Panc1 (cell line): ENCODE results near the gene NOC2L. TPM values are rescaled to one million over a fixed set of nuclear protein-coding genes. Genes with fewer than 3 reads are reported as not detected.
A peak's percentile ranks its signal among the peaks of the same experiment; 100 is the strongest.

Experiments
- ATAC-seq: fragments of 200-7000 bp; cut with Tn5 transposase; 2 replicates; pipeline ENCODE4 v1.9.1; 2020; ENCODE audit warnings: mild to moderate bottlenecking, moderate library complexity
- BruUV-seq: library from RNA; stranded (reverse); fragments of 400-500 nt; replicated peaks from 2 replicates; lab custom pipeline; 2021; lab: Mats Ljungman, UMichigan
- CTCF ChIA-PET: fragments of 300-600 bp; sonication (Branson Sonifier 250); formaldehyde crosslinking; loops from one replicate; lab custom pipeline; 2022; ENCODE audit warnings: antibody characterized with exemption; lab: Charles Lee
- POLR2A ChIA-PET: fragments of 300-600 bp; sonication (Branson Sonifier 250); formaldehyde crosslinking; loops from one replicate; lab custom pipeline; 2022; ENCODE audit warnings: antibody characterized with exemption; lab: Charles Lee
- DNase-seq: peaks from one replicate; pipeline ENCODE4 v3.0.0-alpha.2; 2010; ENCODE audit warnings: low read depth, low spot score
- H3K27ac ChIP-seq: 2 replicates; pipeline ENCODE4 v1.5.1; 2011; ENCODE audit warnings: mild to moderate bottlenecking, low read length, inconsistent platforms
- H3K27me3 ChIP-seq: fragments of 200-500 bp; sonication (Bioruptor generic); 2 replicates; pipeline ENCODE4 v1.6.0; 2014; ENCODE audit warnings: low read length, inconsistent platforms; ENCODE audit not compliant: control insufficient read depth, insufficient read depth
- H3K36me3 ChIP-seq: fragments of 200-500 bp; sonication (Bioruptor generic); 2 replicates; pipeline ENCODE4 v1.5.1; 2014; ENCODE audit warnings: inconsistent platforms, mild to moderate bottlenecking, low read length, moderate library complexity; ENCODE audit not compliant: control insufficient read depth, insufficient read depth
- H3K4me1 ChIP-seq: 2 replicates; pipeline ENCODE4 v1.5.1; 2011; ENCODE audit warnings: inconsistent platforms, mild to moderate bottlenecking, low read length, moderate library complexity; ENCODE audit not compliant: control insufficient read depth, insufficient read depth
- H3K4me3 ChIP-seq, 2 experiments: 2 replicates each; pipeline ENCODE4 v1.5.1; 2011 to 2012; ENCODE audit warnings: low read depth in 2 of 2, low read length in 2 of 2, mild to moderate bottlenecking in 2 of 2, inconsistent platforms in 1 of 2, moderate library complexity in 1 of 2
- H3K9me3 ChIP-seq: fragments of 200-500 bp; sonication (Bioruptor generic); 2 replicates; pipeline ENCODE4 v1.5.1; 2014; ENCODE audit warnings: low read depth, mild to moderate bottlenecking, inconsistent platforms, low read length, moderate library complexity; ENCODE audit not compliant: control insufficient read depth, insufficient read depth
- POLR2AphosphoS5 ChIP-seq: IDR thresholded peaks from 2 replicates; pipeline ENCODE4 v1.6.1; 2012; ENCODE audit warnings: mild to moderate bottlenecking, low read depth, low read length, moderate library complexity
- SIN3A ChIP-seq: IDR thresholded peaks from 2 replicates; pipeline ENCODE4 v1.6.1; 2012; ENCODE audit warnings: low read depth, mild to moderate bottlenecking, low read length, moderate library complexity, borderline replicate concordance; ENCODE audit not compliant: insufficient read depth
- TCF7L2 ChIP-seq: IDR thresholded peaks from 2 replicates; pipeline ENCODE4 v1.6.1; 2011; ENCODE audit warnings: mild to moderate bottlenecking, low read depth, low read length, inconsistent platforms
- in situ Hi-C: cut with HindIII; loops from 2 replicates; pipeline ENCODE4 v1.10.0; 2016; ENCODE audit warnings: low sequenced_read_pairs, low pct_unique_long_range_greater_than_20kb
- intact Hi-C: fragments of 100-400 bp; cut with micrococcal nuclease; formaldehyde crosslinking; loops from one replicate; pipeline ENCODE4 v1.10.0; 2022; ENCODE audit not compliant: unreplicated experiment
- total RNA-seq: library from RNA; stranded (reverse); gene quantifications from one replicate; pipeline ENCODE4 v1.2.1, GENCODE V29; 2021; ENCODE audit not compliant: unreplicated experiment
- TF ChIP-seq, protein P1 (sequence below), 2 experiments: IDR thresholded peaks; 2 replicates each; pipeline ENCODE4 v1.6.1; 2011 to 2012; ENCODE audit warnings: low read depth in 2 of 2, control low read depth in 1 of 2, low read length in 1 of 2, mild to moderate bottlenecking in 1 of 2, moderate library complexity in 1 of 2; ENCODE audit not compliant: insufficient read depth in 1 of 2
- TF ChIP-seq, protein P2 (sequence below): fragments of 450-650 bp; IDR thresholded peaks from 2 replicates; pipeline ENCODE4 v1.5.1; 2017; ENCODE audit warnings: mild to moderate bottlenecking

NOC2L gene
- total RNA-seq, 1 experiment from 2014 or later, result 193 TPM

DNA sequence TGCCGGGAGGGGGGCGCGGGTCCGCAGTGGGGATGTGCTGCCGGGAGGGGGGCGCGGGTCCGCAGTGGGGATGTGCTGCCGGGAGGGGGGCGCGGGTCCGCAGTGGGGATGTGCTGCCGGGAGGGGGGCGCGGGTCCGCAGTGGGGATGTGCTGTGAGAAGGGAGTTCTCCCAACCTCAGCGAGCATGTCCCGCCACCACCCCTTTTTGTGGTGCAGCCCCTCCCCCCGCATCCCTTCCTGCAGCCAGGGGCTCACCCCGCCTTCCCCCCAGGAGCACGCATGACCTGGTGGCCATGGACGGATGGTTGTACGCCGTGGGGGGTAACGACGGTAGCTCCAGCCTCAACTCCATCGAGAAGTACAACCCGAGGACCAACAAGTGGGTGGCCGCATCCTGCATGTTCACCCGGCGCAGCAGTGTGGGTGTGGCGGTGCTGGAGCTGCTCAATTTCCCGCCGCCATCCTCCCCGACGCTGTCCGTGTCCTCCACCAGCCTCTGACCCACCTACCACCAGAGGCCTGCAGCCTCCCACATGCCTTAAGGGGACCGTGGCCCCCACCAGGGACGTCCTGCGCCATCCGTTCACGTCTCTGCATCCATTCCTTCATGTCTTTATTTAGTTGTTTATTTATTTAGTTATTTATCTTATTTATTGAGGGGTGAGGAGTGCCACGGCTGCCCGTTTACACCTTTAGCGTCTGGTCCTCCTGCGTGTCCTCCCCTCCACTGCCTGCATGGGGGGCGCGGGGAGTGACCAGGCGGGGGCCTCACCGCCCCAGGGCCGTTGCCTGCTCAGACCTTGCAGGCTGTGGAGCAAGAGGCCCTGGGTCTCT, 5.9 kb upstream of the NOC2L start:
- Histone ChIP-seq H3K9me3 (no peaks in the 10 kb centered on the region), H3K27ac (no peak overlapping the region), H3K36me3 (no peaks in the 10 kb centered on the region), H3K4me3 (no peak overlapping the region), H3K27me3 (no peaks in the 10 kb centered on the region), H3K4me1 (peaks cover 13% of the 10 kb centered on the region)
- TSS peak; percentile 47 for BruUV-seq
- in situ Hi-C loops, result no loop called here
- POLR2A ChIA-PET, result no interaction called here
- no peak for TF ChIP-seq SIN3A
- TF ChIP-seq, protein P1, sequence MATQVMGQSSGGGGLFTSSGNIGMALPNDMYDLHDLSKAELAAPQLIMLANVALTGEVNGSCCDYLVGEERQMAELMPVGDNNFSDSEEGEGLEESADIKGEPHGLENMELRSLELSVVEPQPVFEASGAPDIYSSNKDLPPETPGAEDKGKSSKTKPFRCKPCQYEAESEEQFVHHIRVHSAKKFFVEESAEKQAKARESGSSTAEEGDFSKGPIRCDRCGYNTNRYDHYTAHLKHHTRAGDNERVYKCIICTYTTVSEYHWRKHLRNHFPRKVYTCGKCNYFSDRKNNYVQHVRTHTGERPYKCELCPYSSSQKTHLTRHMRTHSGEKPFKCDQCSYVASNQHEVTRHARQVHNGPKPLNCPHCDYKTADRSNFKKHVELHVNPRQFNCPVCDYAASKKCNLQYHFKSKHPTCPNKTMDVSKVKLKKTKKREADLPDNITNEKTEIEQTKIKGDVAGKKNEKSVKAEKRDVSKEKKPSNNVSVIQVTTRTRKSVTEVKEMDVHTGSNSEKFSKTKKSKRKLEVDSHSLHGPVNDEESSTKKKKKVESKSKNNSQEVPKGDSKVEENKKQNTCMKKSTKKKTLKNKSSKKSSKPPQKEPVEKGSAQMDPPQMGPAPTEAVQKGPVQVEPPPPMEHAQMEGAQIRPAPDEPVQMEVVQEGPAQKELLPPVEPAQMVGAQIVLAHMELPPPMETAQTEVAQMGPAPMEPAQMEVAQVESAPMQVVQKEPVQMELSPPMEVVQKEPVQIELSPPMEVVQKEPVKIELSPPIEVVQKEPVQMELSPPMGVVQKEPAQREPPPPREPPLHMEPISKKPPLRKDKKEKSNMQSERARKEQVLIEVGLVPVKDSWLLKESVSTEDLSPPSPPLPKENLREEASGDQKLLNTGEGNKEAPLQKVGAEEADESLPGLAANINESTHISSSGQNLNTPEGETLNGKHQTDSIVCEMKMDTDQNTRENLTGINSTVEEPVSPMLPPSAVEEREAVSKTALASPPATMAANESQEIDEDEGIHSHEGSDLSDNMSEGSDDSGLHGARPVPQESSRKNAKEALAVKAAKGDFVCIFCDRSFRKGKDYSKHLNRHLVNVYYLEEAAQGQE (IDR thresholded peaks at IDR 0.05; ENCODE audit: insufficient read depth in 1 of 2, low read depth in 2 of 2, low read length in 1 of 2), result no peak
- TF ChIP-seq, protein P2, sequence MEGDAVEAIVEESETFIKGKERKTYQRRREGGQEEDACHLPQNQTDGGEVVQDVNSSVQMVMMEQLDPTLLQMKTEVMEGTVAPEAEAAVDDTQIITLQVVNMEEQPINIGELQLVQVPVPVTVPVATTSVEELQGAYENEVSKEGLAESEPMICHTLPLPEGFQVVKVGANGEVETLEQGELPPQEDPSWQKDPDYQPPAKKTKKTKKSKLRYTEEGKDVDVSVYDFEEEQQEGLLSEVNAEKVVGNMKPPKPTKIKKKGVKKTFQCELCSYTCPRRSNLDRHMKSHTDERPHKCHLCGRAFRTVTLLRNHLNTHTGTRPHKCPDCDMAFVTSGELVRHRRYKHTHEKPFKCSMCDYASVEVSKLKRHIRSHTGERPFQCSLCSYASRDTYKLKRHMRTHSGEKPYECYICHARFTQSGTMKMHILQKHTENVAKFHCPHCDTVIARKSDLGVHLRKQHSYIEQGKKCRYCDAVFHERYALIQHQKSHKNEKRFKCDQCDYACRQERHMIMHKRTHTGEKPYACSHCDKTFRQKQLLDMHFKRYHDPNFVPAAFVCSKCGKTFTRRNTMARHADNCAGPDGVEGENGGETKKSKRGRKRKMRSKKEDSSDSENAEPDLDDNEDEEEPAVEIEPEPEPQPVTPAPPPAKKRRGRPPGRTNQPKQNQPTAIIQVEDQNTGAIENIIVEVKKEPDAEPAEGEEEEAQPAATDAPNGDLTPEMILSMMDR, result no peak
- TF ChIP-seq POLR2AphosphoS5, result no peak
- no peak for TF ChIP-seq TCF7L2
- ATAC-seq (no peak), DNase-seq (no peak)
- intact Hi-C loops, result no loop called here
- CTCF ChIA-PET, result no interaction called here

DNA sequence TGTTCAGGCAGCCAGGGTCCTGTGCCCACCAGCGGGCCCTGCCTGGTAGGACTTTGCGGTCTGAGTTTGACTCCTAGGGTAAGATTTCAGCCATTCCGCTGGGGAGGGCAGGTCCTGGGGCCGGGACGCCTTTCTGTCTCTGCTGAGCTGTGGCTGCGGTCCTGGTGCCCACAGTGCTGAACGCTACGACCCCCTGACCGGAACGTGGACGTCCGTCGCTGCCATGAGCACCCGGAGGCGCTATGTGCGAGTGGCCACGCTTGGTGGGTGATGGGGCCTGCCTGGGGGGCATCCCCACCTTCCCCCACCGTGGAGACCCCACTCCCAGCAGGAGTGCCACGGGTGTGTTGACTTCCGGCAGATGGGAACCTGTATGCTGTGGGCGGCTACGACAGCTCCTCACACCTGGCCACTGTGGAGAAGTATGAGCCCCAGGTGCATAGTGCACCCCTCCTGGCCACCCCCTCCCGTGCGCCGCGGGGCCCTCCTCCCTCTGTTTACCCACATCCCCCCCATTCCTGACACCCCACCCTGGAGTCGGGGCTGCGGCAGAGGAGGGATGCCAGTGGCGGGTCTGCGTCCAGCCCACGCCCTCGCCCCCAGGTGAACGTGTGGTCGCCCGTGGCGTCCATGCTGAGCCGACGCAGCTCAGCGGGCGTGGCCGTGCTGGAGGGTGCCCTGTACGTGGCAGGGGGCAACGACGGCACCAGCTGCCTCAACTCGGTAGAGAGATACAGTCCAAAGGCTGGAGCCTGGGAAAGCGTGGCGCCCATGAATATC, 4.9 kb upstream of the NOC2L start:
- no TSS peak for BruUV-seq
- TF ChIP-seq, protein P2, result no peak
- no peak for TF ChIP-seq TCF7L2
- TF ChIP-seq, protein P1 (IDR thresholded peaks at IDR 0.05; ENCODE audit: insufficient read depth in 1 of 2, low read depth in 2 of 2, low read length in 1 of 2), result no peak
- no peak for TF ChIP-seq POLR2AphosphoS5
- DNase-seq, result no peak
- H3K4me3 ChIP-seq, result no peak overlapping the region
- intact Hi-C loops (no loop called here), in situ Hi-C loops (no loop called here)
- H3K27ac ChIP-seq, result no peak overlapping the region
- H3K4me1 ChIP-seq, result peaks cover 13% of the 10 kb centered on the region
- CTCF ChIA-PET, result no interaction called here
- no peaks in the 10 kb centered on the region for H3K27me3 ChIP-seq
- ATAC-seq, result no peak
- POLR2A ChIA-PET, result no interaction called here
- H3K9me3 ChIP-seq, result no peaks in the 10 kb centered on the region
- no peaks in the 10 kb centered on the region; the same call in 1 of the 2 replicates for H3K36me3 ChIP-seq
